ENCODE measurements around the gene AMPH. TPM values are rescaled to one million over a fixed set of nuclear protein-coding genes. Genes with fewer than 3 reads are reported as not detected.

The AMPH gene
- total RNA-seq, 1 experiment from 2014 or later, result not detected

DNA sequence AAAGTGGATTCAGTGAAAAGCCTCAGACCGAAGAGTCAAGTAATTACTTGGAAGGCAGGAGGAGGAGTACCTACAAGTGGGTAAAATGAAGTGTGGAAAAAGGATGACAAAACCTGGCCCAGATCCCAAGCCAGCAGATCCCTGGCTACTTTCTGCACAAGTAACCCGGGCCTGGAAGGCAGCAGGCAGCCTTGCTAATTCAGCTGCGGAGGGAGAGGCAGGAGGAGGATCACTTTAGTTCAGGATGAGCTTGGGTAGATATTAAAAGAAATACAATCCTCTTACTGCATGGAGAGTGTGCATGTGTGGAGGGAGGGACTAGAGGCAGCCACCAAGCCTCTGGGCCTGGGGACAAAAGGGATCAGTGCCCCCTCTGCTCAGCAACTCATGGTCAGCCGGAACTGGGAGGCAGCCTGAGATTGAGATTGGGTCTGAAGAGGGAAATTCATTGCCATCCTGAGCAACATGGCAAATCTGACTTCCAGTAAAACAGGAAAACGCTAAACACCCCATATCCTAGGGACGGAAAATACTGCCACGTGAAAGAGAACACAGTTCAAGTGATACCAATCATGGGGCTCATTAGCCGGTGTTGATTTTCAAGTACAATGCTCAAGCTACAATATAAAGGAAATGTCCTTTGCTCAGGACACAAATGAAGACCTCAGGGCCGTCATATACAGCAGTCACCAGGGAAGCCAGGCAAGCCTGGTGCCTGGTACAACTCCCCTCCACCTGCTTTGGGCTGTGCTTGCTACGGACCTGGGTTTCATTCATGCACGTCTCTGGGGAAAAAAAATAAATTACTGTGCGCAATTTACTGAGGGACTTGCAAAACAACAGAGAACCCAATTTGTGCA lies 1.3 kb downstream of the AMPH start:
- Histone ChIP-seq H3F3A (ENCODE audit: low read length, unreplicated experiment) (no peaks in the 10 kb centered on the region), H3K9ac (ENCODE audit: low read length) (no peak overlapping the region), H4K20me1 (ENCODE audit: low read length) (no peaks in the 10 kb centered on the region), H3K4me3 (ENCODE audit: low read length) (no peak overlapping the region), H3K4me1 (ENCODE audit: insufficient read depth, low read length) (no peaks in the 10 kb centered on the region), H3K36me3 (ENCODE audit: low read depth, low read length) (no peaks in the 10 kb centered on the region), H3K79me2 (ENCODE audit: low read length) (no peaks in the 10 kb centered on the region), H3K4me2 (ENCODE audit: low read length) (no peak overlapping the region), H3K27ac (ENCODE audit: low read length) (no peak overlapping the region), H3K27me3 (ENCODE audit: low read length) (peaks cover 57% of the 10 kb centered on the region), H2AFZ (ENCODE audit: low read length) (no peak overlapping the region), H3K9me3 (ENCODE audit: low read length) (no peaks in the 10 kb centered on the region), H3K9me2 (replicated peaks; ENCODE audit: low read length) (no peaks in the 10 kb centered on the region)
- DNase-seq, result no peak
- ATAC-seq, result no peak
- POLR2A ChIA-PET (ENCODE audit: unreplicated experiment), result no interaction called here
- no TSS peak for BruUV-seq (replicated peaks)
- TF ChIP-seq EZH2phosphoT487 (IDR thresholded peaks at IDR 0.05; ENCODE audit: borderline replicate concordance, low read length), result no peak
- no peak for TF ChIP-seq EZH2 (IDR thresholded peaks at IDR 0.05; ENCODE audit: low read length, unreplicated experiment)
- no peak for TF ChIP-seq CTCF (conservative IDR thresholded peaks at IDR 0.05; ENCODE audit: low read depth, low read length)
- CTCF ChIA-PET, result no interaction called here
- intact Hi-C loops (cut with micrococcal nuclease), result no loop called here

- H3K9ac ChIP-seq (ENCODE audit: low read length), result no peak overlapping the region
- H3K36me3 ChIP-seq (ENCODE audit: low read depth, low read length), result no peaks in the 10 kb centered on the region
- ATAC-seq (no peak), DNase-seq (peak; percentile 3)
- H3K9me3 ChIP-seq (ENCODE audit: low read length), result no peaks in the 10 kb centered on the region
- TF ChIP-seq CTCF (conservative IDR thresholded peaks at IDR 0.05; ENCODE audit: low read depth, low read length) (no peak), EZH2phosphoT487 (IDR thresholded peaks at IDR 0.05; ENCODE audit: borderline replicate concordance, low read length) (no peak), EZH2 (IDR thresholded peaks at IDR 0.05; ENCODE audit: low read length, unreplicated experiment) (no peak)
- H3K4me1 ChIP-seq (ENCODE audit: insufficient read depth, low read length), result no peaks in the 10 kb centered on the region
- H4K20me1 ChIP-seq (ENCODE audit: low read length), result no peaks in the 10 kb centered on the region
- no peak overlapping the region for H3K4me3 ChIP-seq (ENCODE audit: low read length)
- no TSS peak for BruUV-seq (replicated peaks)
- peaks cover 60% of the 10 kb centered on the region for H3K27me3 ChIP-seq (ENCODE audit: low read length)
- ChIA-PET POLR2A (ENCODE audit: unreplicated experiment) (no interaction called here), CTCF (no interaction called here)
- no peak overlapping the region for H2AFZ ChIP-seq (ENCODE audit: low read length)
- intact Hi-C loops (cut with micrococcal nuclease), result no loop called here
- no peaks in the 10 kb centered on the region for H3F3A ChIP-seq (ENCODE audit: low read length, unreplicated experiment)
- H3K79me2 ChIP-seq (ENCODE audit: low read length), result no peaks in the 10 kb centered on the region
- H3K4me2 ChIP-seq (ENCODE audit: low read length), result no peak overlapping the region
- H3K27ac ChIP-seq (ENCODE audit: low read length), result no peak overlapping the region
- H3K9me2 ChIP-seq (replicated peaks; ENCODE audit: low read length), result no peaks in the 10 kb centered on the region
These were observed 2.4 kb downstream of the AMPH start for GRCh38 chr7:38628630-38629385.

DNA sequence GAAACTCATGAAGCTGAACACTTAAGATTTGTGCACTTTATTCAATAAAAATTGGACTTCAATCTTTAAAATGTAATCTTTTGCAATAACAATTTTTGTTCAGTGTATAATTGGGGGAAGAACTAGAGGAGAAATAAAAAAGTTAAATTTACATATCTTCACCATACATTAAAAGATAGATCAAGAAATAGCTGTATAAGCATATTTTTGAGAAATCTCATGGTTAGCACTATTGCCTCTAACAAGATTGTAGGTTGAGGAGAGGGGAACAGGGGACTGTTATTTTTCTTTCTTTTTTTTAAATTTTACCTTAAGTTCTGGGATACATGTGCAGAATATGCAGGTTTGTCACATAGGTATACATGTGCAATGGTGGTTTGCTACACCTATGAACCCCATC lies 5.3 kb downstream of the AMPH start:
- Histone ChIP-seq H3K36me3 (ENCODE audit: low read depth, low read length) (no peaks in the 10 kb centered on the region), H2AFZ (ENCODE audit: low read length) (no peak overlapping the region), H3K9me3 (ENCODE audit: low read length) (no peaks in the 10 kb centered on the region), H4K20me1 (ENCODE audit: low read length) (no peaks in the 10 kb centered on the region), H3K27ac (ENCODE audit: low read length) (no peak overlapping the region), H3K79me2 (ENCODE audit: low read length) (no peaks in the 10 kb centered on the region), H3K9ac (ENCODE audit: low read length) (no peak overlapping the region), H3F3A (ENCODE audit: low read length, unreplicated experiment) (no peaks in the 10 kb centered on the region), H3K27me3 (ENCODE audit: low read length) (peaks cover 45% of the 10 kb centered on the region), H3K4me3 (ENCODE audit: low read length) (no peak overlapping the region), H3K4me1 (ENCODE audit: insufficient read depth, low read length) (no peaks in the 10 kb centered on the region), H3K9me2 (replicated peaks; ENCODE audit: low read length) (no peaks in the 10 kb centered on the region), H3K4me2 (ENCODE audit: low read length) (no peak overlapping the region)
- CTCF ChIA-PET, result no interaction called here
- POLR2A ChIA-PET (ENCODE audit: unreplicated experiment), result no interaction called here
- TF ChIP-seq CTCF (conservative IDR thresholded peaks at IDR 0.05; ENCODE audit: low read depth, low read length), result no peak
- TF ChIP-seq EZH2 (IDR thresholded peaks at IDR 0.05; ENCODE audit: low read length, unreplicated experiment), result no peak
- TF ChIP-seq EZH2phosphoT487 (IDR thresholded peaks at IDR 0.05; ENCODE audit: borderline replicate concordance, low read length), result no peak
- ATAC-seq (no peak), DNase-seq (no peak)
- intact Hi-C loops (cut with micrococcal nuclease), result no loop called here
- BruUV-seq (replicated peaks), result no TSS peak
